Left ventricle myocardium inferior (tissue), 1 donor: ENCODE data around the gene NRXN3. TPM values are rescaled to one million over a fixed set of nuclear protein-coding genes. Genes with fewer than 3 reads are reported as not detected.

Experiments used
- DNase-seq: peaks from one replicate; pipeline ENCODE4 v3.0.0-alpha.2; 2020
- H3K27ac ChIP-seq: fragments of 200-600 bp; replicated peaks from 2 replicates; pipeline ENCODE4 v1.8.0; 2021
- H3K27me3 ChIP-seq: fragments of 200-600 bp; 2 replicates; pipeline ENCODE4 v1.8.0; 2021; ENCODE audit warnings: low read depth
- H3K36me3 ChIP-seq: fragments of 200-600 bp; 2 replicates; pipeline ENCODE4 v1.8.0; 2021
- H3K4me1 ChIP-seq: fragments of 200-600 bp; 2 replicates; pipeline ENCODE4 v1.8.0; 2021
- H3K4me3 ChIP-seq: fragments of 200-600 bp; 2 replicates; pipeline ENCODE4 v1.8.0; 2021; ENCODE audit warnings: mild to moderate bottlenecking, moderate library complexity
- H3K9me3 ChIP-seq: fragments of 200-600 bp; replicated peaks from 2 replicates; pipeline ENCODE4 v1.8.0; 2021
- CTCF ChIP-seq: fragments of 200-600 bp; IDR thresholded peaks from 2 replicates; pipeline ENCODE4 v1.8.0; 2021; ENCODE audit warnings: antibody characterized with exemption, mild to moderate bottlenecking, borderline replicate concordance
- intact Hi-C: fragments of 100-400 bp; cut with micrococcal nuclease; formaldehyde crosslinking; loops from one replicate; pipeline ENCODE4 v1.11.0; 2022
- total RNA-seq: library from RNA; stranded (reverse); fragmentation: NEBNext Ultra II Directional; extraction: Animal tissue kit (Norgen Biotek cat#: 25700); gene quantifications from one replicate; pipeline ENCODE4 v1.2.1, GENCODE V29; 2021
- donor health status: DM: no; HTN: yes; CAD: no; lungs with severe emphysema.

The NRXN3 gene
- total RNA-seq, 1 donor from 2014 or later: 1.2 TPM

- TF ChIP-seq CTCF: no peak
- Histone ChIP-seq H3K4me1 (no peaks in the 10 kb centered on the region), H3K27me3 (no peaks in the 10 kb centered on the region), H3K4me3 (no peak overlapping the region), H3K27ac (no peak overlapping the region), H3K36me3 (no peaks in the 10 kb centered on the region), H3K9me3 (peaks cover 13% of the 10 kb centered on the region)
- intact Hi-C loops: no loop called here
- no peak for DNase-seq
Measured at GRCh38 chr14:79629411-79630287, 1459.5 kb downstream of the NRXN3 start.

GRCh38 chr14:79630288-79630960 is 1460.3 kb downstream of the NRXN3 start:
- H3K4me3 ChIP-seq: no peak overlapping the region
- no peak for TF ChIP-seq CTCF
- intact Hi-C loops: no loop called here
- no peak overlapping the region for H3K27ac ChIP-seq
- H3K27me3 ChIP-seq: no peaks in the 10 kb centered on the region
- no peaks in the 10 kb centered on the region for H3K36me3 ChIP-seq
- no peak for DNase-seq
- H3K9me3 ChIP-seq: peaks cover 13% of the 10 kb centered on the region
- H3K4me1 ChIP-seq: no peaks in the 10 kb centered on the region

DNA sequence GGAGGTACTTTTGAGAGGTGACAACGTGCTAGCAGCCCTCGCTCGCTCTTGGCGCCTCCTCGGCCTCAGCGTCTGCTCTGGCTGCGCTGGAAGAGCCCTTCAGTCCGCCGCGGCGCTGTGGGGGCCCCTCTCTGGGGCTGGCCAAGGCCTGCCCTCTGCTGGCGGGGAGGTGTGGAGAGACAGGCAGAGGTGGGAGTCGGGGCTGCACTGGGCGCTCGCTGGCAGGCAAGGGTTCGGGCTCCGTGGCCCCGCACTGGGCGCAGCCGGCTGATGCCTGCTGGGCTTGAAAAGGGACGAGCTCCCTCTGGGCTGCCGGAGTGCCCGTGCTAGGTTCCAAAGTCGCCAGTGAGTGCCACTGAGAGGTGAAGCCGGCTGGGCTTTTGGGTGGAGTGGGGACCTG is 1461.1 kb downstream of the NRXN3 start:
- no peak for DNase-seq
- intact Hi-C loops: no loop called here
- TF ChIP-seq CTCF: no peak
- Histone ChIP-seq H3K9me3 (peaks cover 13% of the 10 kb centered on the region), H3K4me1 (no peaks in the 10 kb centered on the region), H3K27me3 (no peaks in the 10 kb centered on the region), H3K36me3 (no peaks in the 10 kb centered on the region), H3K4me3 (no peak overlapping the region), H3K27ac (no peak overlapping the region)

DNA sequence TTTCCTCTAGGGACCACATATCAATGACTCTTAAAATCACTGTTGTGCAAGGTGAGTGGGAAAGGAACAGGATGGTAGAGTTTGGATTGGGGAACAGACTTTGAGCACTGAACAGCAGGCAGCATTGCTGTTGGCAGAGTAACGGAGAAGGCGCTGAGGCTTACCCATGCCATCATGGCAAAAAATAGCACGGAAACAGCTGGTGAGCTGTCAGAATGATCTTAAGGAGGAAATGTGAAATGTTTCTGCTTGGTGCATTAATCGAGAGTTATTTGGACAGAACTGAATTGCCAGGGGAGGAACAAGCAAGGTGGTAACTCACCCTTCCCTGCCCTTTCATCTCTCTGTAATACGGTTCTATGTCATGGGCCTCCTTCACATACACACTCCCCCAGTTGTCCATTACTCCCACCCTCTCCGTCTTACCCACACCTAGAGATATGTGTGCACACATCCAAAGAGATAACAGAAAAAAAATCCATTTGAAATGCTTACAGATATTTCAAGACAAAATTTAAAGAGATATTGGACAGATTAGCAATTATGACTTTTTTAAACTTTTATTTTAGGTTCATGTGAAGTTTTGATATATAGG is 1468.6 kb downstream of the NRXN3 start:
- DNase-seq: no peak
- no peaks in the 10 kb centered on the region for H3K36me3 ChIP-seq
- H3K27me3 ChIP-seq: no peaks in the 10 kb centered on the region
- H3K27ac ChIP-seq: no peak overlapping the region
- no peaks in the 10 kb centered on the region for H3K4me1 ChIP-seq
- no peak overlapping the region for H3K4me3 ChIP-seq
- no peak for TF ChIP-seq CTCF
- intact Hi-C loops: no loop called here
- H3K9me3 ChIP-seq: no peaks in the 10 kb centered on the region

DNA sequence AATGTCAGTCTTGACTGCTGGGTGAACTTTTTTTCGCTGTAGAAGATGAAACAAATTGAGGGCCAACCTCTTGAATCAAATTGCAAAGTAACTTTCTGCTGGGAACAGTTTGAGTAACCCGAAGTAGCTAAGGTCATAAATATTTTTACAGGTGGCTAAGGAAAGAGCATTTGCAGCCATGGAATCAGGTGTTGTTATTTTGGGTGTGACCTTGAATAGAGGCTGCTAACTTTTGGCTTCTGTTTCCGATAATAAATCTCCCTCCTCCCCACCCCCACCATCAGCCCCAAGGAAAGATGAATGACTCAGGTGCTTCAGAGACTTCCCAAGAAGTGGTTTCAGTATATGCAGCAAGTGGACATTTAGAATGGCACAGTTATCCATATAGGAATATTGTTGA is 1469.4 kb downstream of the NRXN3 start:
- DNase-seq: no peak
- intact Hi-C loops: no loop called here
- H3K9me3 ChIP-seq: no peaks in the 10 kb centered on the region
- no peak for TF ChIP-seq CTCF
- H3K4me3 ChIP-seq: no peak overlapping the region
- H3K27ac ChIP-seq: no peak overlapping the region
- no peaks in the 10 kb centered on the region for H3K4me1 ChIP-seq
- no peaks in the 10 kb centered on the region for H3K36me3 ChIP-seq
- H3K27me3 ChIP-seq: no peaks in the 10 kb centered on the region
